Liver (tissue), 9 donors: ENCODE data around the gene MERTK. TPM values are rescaled to one million over a fixed set of nuclear protein-coding genes. Genes with fewer than 3 reads are reported as not detected.

Experiments used
- DNase-seq: peaks from one replicate; pipeline ENCODE4 v3.0.0-alpha.2; 2017; ENCODE audit warnings: low spot score
- H3K27ac ChIP-seq, 2 donors: one replicate each; pipeline ENCODE4 v1.7.0; 2013; ENCODE audit warnings: inconsistent platforms in 2 of 2, low read length in 2 of 2, control low read depth in 1 of 2, low read depth in 1 of 2, mild to moderate bottlenecking in 1 of 2
- H3K27me3 ChIP-seq, 4 donors: one replicate each; pipeline versions ENCODE4 v1.6.1 to v1.7.0; 2013; ENCODE audit warnings: low read length in 3 of 4, inconsistent platforms in 1 of 4, mild to moderate bottlenecking in 1 of 4, moderate library complexity in 1 of 4; ENCODE audit not compliant: control insufficient read depth in 4 of 4, insufficient read depth in 4 of 4
- H3K36me3 ChIP-seq, 4 donors: one replicate each; pipeline versions ENCODE4 v1.6.1 to v1.7.0; 2013; ENCODE audit warnings: low read length in 3 of 4, mild to moderate bottlenecking in 3 of 4, low read depth in 1 of 4, moderate library complexity in 1 of 4; ENCODE audit not compliant: control insufficient read depth in 4 of 4, insufficient read depth in 3 of 4
- H3K4me1 ChIP-seq, 4 donors: one replicate each; pipeline versions ENCODE4 v1.6.1 to v1.7.0; 2013; ENCODE audit warnings: low read length in 3 of 4, mild to moderate bottlenecking in 3 of 4, moderate library complexity in 1 of 4; ENCODE audit not compliant: control insufficient read depth in 4 of 4, insufficient read depth in 4 of 4
- H3K4me3 ChIP-seq, 3 donors: one replicate each; pipeline versions ENCODE4 v1.6.1 to v1.7.0; 2013; ENCODE audit warnings: low read length in 3 of 3, control low read depth in 1 of 3, low read depth in 1 of 3, mild to moderate bottlenecking in 1 of 3
- H3K9ac ChIP-seq, 2 donors: one replicate each; pipeline ENCODE4 v1.7.0; 2013; ENCODE audit warnings: low read length in 2 of 2, mild to moderate bottlenecking in 2 of 2, moderate library complexity in 2 of 2, control low read depth in 1 of 2, low read depth in 1 of 2
- H3K9me3 ChIP-seq, 4 donors: one replicate each; pipeline versions ENCODE4 v1.6.1 to v1.7.0; 2013; ENCODE audit warnings: low read length in 3 of 4; ENCODE audit not compliant: control insufficient read depth in 4 of 4
- ATF3 ChIP-seq: IDR thresholded peaks from 2 replicates; pipeline ENCODE4 v1.6.1; 2016; ENCODE audit warnings: antibody characterized with exemption
- EGR1 ChIP-seq, 2 donors: IDR thresholded peaks; 2 replicates each; pipeline ENCODE4 v1.6.1; 2016 to 2018; ENCODE audit warnings: antibody characterized with exemption in 2 of 2, low read depth in 2 of 2
- FOXA2 ChIP-seq: IDR thresholded peaks from 2 replicates; pipeline ENCODE4 v1.6.1; 2016; ENCODE audit warnings: antibody characterized with exemption
- GABPA ChIP-seq, 2 donors: IDR thresholded peaks in 1 of 2; conservative IDR thresholded peaks in 1 of 2; 2 replicates each; pipeline ENCODE4 v1.6.1; 2016; ENCODE audit warnings: antibody characterized with exemption in 2 of 2, mild to moderate bottlenecking in 1 of 2, moderate library complexity in 1 of 2
- HNF4A ChIP-seq, 2 donors: conservative IDR thresholded peaks; 2 replicates each; pipeline ENCODE4 v1.6.1; 2016; ENCODE audit warnings: antibody characterized with exemption in 2 of 2, mild to moderate bottlenecking in 2 of 2
- HNF4G ChIP-seq: IDR thresholded peaks from 2 replicates; pipeline ENCODE4 v1.6.1; 2016; ENCODE audit warnings: antibody characterized with exemption
- JUND ChIP-seq, 2 donors: IDR thresholded peaks; 2 replicates each; pipeline ENCODE4 v1.6.1; 2016; ENCODE audit warnings: antibody characterized with exemption in 2 of 2
- MAX ChIP-seq: IDR thresholded peaks from 2 replicates; pipeline ENCODE4 v1.6.1; 2016; ENCODE audit warnings: antibody characterized with exemption
- NR2F2 ChIP-seq: IDR thresholded peaks from 2 replicates; pipeline ENCODE4 v1.6.1; 2016; ENCODE audit warnings: antibody characterized with exemption
- RAD21 ChIP-seq, 2 donors: IDR thresholded peaks; 2 replicates each; pipeline ENCODE4 v1.6.1; 2016; ENCODE audit warnings: antibody characterized with exemption in 2 of 2, mild to moderate bottlenecking in 2 of 2
- RXRA ChIP-seq, 2 donors: IDR thresholded peaks; 2 replicates each; pipeline ENCODE4 v1.6.1; 2017 to 2018; ENCODE audit warnings: antibody characterized with exemption in 2 of 2, mild to moderate bottlenecking in 1 of 2
- SP1 ChIP-seq: IDR thresholded peaks from 2 replicates; pipeline ENCODE4 v1.6.1; 2018; ENCODE audit warnings: antibody characterized with exemption, mild to moderate bottlenecking
- TAF1 ChIP-seq: conservative IDR thresholded peaks from 2 replicates; pipeline ENCODE4 v1.6.1; 2016; ENCODE audit warnings: antibody characterized with exemption, mild to moderate bottlenecking
- YY1 ChIP-seq: IDR thresholded peaks from 2 replicates; pipeline ENCODE4 v1.6.1; 2016; ENCODE audit warnings: antibody characterized with exemption, mild to moderate bottlenecking
- WGBS: extraction: QIAGEN DNeasy Blood & Tissue Kit; methylation state at CpG from one replicate; pipeline ENCODE4 v1.1.7; 2013; 5-methylcytosine and 5-hydroxymethylcytosine counted together
- polyA plus RNA-seq, 2 donors: library from polyadenylated mRNA; stranded (reverse) in 1 of 2; unstranded in 1 of 2; fragments of 200-250 nt in 1 of 2; fragments of >200 nt in 1 of 2; fragmentation: Nextera tagmentation in 1 of 2; extraction: Ambion mirVana in 1 of 2; gene quantifications; one replicate each; pipeline versions ENCODE4 v1.2.1 to v1.2.3, GENCODE V29; 2013 to 2015
- total RNA-seq, 2 donors: library from RNA; depleted of rRNA; stranded (reverse); fragments of >200 nt; gene quantifications; one replicate each; pipeline ENCODE4 v1.2.3, GENCODE V29; 2014
- TF ChIP-seq, protein P1 (sequence below): IDR thresholded peaks from 2 replicates; pipeline ENCODE4 v1.6.1; 2016; ENCODE audit warnings: antibody characterized with exemption, mild to moderate bottlenecking
- TF ChIP-seq, protein P2 (sequence below): IDR thresholded peaks from 2 replicates; pipeline ENCODE4 v1.6.1; 2016; ENCODE audit warnings: antibody characterized with exemption
- TF ChIP-seq, protein P3 (sequence below): fragments of 150-350 bp; IDR thresholded peaks from 2 replicates; pipeline ENCODE4 v1.5.1; 2017; ENCODE audit warnings: improper control_type of control experiment, low read depth, low read length; ENCODE audit not compliant: missing input control
- donor health status: healthy.
- donor health status: healthy.
- donor health status: healthy.
- donor health status: healthy.
- donor health status: healthy.

The MERTK gene
- total and polyA plus RNA-seq, 4 donors, result 6.3 to 34.1 (median 8.2) TPM

DNA sequence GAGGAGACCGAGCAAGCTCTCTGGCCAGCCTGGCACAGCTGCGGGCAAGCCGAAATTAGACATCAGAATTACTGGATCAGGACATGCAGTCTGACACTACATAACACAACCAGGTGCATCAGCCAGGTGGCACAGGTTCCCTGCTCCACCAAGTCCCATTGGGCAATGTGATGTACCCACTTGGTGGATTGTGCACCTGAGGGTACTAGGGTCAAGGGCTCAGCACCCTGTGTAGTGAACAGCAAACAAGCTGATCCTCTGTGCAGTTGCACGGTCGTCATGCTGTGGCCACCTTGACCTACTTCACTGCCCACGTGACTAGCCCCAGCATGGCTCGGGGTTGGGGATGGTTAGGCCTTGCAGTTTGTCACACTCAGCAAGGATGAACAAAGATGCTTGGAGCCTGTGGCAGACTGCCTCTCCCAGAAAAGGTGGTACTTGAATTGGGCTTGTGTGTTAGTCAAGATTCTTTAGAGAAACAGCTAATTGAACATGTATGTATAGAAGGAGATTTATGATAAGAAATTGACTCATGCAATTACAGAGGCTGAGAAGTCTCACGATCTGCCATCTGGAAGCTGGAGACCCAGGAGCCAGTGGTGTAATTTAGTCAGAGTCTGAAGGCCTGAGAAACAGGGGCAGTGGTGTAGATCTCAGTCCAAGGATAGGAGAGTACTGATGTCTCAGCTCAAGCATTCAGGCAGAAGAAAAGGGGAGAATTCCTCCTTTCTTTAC is 85.2 kb downstream of the MERTK start:
- Histone ChIP-seq H3K36me3 (peaks cover 1 to 37% (median 25%) of the 10 kb centered on the region in 4 donors), H3K4me3 (no peak overlapping the region), H3K27ac (no peak overlapping the region), H3K4me1 (no peaks in the 10 kb centered on the region), H3K27me3 (no peaks in the 10 kb centered on the region), H3K9ac (no peak overlapping the region), H3K9me3 (no peaks in the 10 kb centered on the region)
- no peak for TF ChIP-seq YY1
- no peak for TF ChIP-seq JUND (IDR thresholded peaks at IDR 0.05)
- no peak for TF ChIP-seq HNF4A (conservative IDR thresholded peaks at IDR 0.05)
- no peak for TF ChIP-seq FOXA2
- no peak for TF ChIP-seq RXRA (IDR thresholded peaks at IDR 0.05)
- no peak for TF ChIP-seq NR2F2
- no peak for TF ChIP-seq MAX
- TF ChIP-seq TAF1, result no peak
- TF ChIP-seq, protein P1, sequence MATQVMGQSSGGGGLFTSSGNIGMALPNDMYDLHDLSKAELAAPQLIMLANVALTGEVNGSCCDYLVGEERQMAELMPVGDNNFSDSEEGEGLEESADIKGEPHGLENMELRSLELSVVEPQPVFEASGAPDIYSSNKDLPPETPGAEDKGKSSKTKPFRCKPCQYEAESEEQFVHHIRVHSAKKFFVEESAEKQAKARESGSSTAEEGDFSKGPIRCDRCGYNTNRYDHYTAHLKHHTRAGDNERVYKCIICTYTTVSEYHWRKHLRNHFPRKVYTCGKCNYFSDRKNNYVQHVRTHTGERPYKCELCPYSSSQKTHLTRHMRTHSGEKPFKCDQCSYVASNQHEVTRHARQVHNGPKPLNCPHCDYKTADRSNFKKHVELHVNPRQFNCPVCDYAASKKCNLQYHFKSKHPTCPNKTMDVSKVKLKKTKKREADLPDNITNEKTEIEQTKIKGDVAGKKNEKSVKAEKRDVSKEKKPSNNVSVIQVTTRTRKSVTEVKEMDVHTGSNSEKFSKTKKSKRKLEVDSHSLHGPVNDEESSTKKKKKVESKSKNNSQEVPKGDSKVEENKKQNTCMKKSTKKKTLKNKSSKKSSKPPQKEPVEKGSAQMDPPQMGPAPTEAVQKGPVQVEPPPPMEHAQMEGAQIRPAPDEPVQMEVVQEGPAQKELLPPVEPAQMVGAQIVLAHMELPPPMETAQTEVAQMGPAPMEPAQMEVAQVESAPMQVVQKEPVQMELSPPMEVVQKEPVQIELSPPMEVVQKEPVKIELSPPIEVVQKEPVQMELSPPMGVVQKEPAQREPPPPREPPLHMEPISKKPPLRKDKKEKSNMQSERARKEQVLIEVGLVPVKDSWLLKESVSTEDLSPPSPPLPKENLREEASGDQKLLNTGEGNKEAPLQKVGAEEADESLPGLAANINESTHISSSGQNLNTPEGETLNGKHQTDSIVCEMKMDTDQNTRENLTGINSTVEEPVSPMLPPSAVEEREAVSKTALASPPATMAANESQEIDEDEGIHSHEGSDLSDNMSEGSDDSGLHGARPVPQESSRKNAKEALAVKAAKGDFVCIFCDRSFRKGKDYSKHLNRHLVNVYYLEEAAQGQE, result no peak
- TF ChIP-seq, protein P2, sequence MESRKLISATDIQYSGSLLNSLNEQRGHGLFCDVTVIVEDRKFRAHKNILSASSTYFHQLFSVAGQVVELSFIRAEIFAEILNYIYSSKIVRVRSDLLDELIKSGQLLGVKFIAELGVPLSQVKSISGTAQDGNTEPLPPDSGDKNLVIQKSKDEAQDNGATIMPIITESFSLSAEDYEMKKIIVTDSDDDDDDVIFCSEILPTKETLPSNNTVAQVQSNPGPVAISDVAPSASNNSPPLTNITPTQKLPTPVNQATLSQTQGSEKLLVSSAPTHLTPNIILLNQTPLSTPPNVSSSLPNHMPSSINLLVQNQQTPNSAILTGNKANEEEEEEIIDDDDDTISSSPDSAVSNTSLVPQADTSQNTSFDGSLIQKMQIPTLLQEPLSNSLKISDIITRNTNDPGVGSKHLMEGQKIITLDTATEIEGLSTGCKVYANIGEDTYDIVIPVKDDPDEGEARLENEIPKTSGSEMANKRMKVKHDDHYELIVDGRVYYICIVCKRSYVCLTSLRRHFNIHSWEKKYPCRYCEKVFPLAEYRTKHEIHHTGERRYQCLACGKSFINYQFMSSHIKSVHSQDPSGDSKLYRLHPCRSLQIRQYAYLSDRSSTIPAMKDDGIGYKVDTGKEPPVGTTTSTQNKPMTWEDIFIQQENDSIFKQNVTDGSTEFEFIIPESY, result no peak
- no peak for DNase-seq
- WGBS, result 81% methylated on average over 8 of the region's 8 CpGs

GRCh38 chr2:111984213-111984604 is 85.8 kb downstream of the MERTK start:
- H3K4me1 ChIP-seq, result no peaks in the 10 kb centered on the region
- no peak for DNase-seq
- H3K27ac ChIP-seq, result no peak overlapping the region
- no peaks in the 10 kb centered on the region for H3K9me3 ChIP-seq
- WGBS, result 95% methylated on average over 4 of the region's 4 CpGs
- peaks cover 3 to 37% (median 27%) of the 10 kb centered on the region in 4 donors for H3K36me3 ChIP-seq
- no peaks in the 10 kb centered on the region for H3K27me3 ChIP-seq
- no peak overlapping the region for H3K4me3 ChIP-seq
- H3K9ac ChIP-seq, result no peak overlapping the region
- TF ChIP-seq HNF4G, result no peak
- no peak for TF ChIP-seq NR2F2
- no peak for TF ChIP-seq GABPA (IDR thresholded peaks at IDR 0.05 in 1 of 2, conservative IDR thresholded peaks at IDR 0.05 in 1 of 2)
- TF ChIP-seq RAD21 (IDR thresholded peaks at IDR 0.05), result no peak
- TF ChIP-seq, protein P1, result no peak
- TF ChIP-seq, protein P2, result no peak
- TF ChIP-seq, protein P3, sequence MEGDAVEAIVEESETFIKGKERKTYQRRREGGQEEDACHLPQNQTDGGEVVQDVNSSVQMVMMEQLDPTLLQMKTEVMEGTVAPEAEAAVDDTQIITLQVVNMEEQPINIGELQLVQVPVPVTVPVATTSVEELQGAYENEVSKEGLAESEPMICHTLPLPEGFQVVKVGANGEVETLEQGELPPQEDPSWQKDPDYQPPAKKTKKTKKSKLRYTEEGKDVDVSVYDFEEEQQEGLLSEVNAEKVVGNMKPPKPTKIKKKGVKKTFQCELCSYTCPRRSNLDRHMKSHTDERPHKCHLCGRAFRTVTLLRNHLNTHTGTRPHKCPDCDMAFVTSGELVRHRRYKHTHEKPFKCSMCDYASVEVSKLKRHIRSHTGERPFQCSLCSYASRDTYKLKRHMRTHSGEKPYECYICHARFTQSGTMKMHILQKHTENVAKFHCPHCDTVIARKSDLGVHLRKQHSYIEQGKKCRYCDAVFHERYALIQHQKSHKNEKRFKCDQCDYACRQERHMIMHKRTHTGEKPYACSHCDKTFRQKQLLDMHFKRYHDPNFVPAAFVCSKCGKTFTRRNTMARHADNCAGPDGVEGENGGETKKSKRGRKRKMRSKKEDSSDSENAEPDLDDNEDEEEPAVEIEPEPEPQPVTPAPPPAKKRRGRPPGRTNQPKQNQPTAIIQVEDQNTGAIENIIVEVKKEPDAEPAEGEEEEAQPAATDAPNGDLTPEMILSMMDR, result no peak
- TF ChIP-seq MAX, result no peak
- no peak for TF ChIP-seq SP1
- TF ChIP-seq EGR1 (IDR thresholded peaks at IDR 0.05; ENCODE audit: low read depth in 2 of 2), result no peak
- no peak for TF ChIP-seq JUND (IDR thresholded peaks at IDR 0.05)
- TF ChIP-seq RXRA (IDR thresholded peaks at IDR 0.05), result no peak
- no peak for TF ChIP-seq TAF1
- no peak for TF ChIP-seq ATF3
